Thymus (tissue), 11 donors: ENCODE results near the gene SATB2. TPM values are rescaled to one million over a fixed set of nuclear protein-coding genes. Genes with fewer than 3 reads are reported as not detected.
A peak's percentile ranks its signal among the peaks of the same experiment; 100 is the strongest.

ENCODE experiments used
- DNase-seq, 9 donors: peaks; one replicate each; pipeline ENCODE4 v3.0.0-alpha.2; 2013; ENCODE audit warnings: low spot score in 9 of 9, low read depth in 6 of 9, missing footprints in 1 of 9
- H3K27ac ChIP-seq, 2 donors: one replicate each; pipeline ENCODE4 v1.5.1; 2013; ENCODE audit warnings: control low read depth in 1 of 2, low read depth in 1 of 2, low read length in 1 of 2, mild to moderate bottlenecking in 1 of 2, moderate library complexity in 1 of 2
- H3K27me3 ChIP-seq, 2 donors: one replicate each; pipeline ENCODE4 v1.5.1; 2013; ENCODE audit warnings: low read length in 1 of 2; ENCODE audit not compliant: control insufficient read depth in 2 of 2, insufficient read depth in 1 of 2
- H3K36me3 ChIP-seq, 2 donors: one replicate each; pipeline ENCODE4 v1.5.1; 2013; ENCODE audit warnings: low read length in 1 of 2, mild to moderate bottlenecking in 1 of 2, moderate library complexity in 1 of 2; ENCODE audit not compliant: control insufficient read depth in 2 of 2, insufficient read depth in 2 of 2
- H3K4me1 ChIP-seq, 2 donors: one replicate each; pipeline ENCODE4 v1.5.1; 2013; ENCODE audit warnings: low read length in 2 of 2; ENCODE audit not compliant: control insufficient read depth in 2 of 2, insufficient read depth in 2 of 2
- H3K4me3 ChIP-seq, 2 donors: one replicate each; pipeline ENCODE4 v1.5.1; 2013; ENCODE audit warnings: low read length in 2 of 2, control low read depth in 1 of 2, mild to moderate bottlenecking in 1 of 2
- H3K9me3 ChIP-seq, 2 donors: one replicate each; pipeline ENCODE4 v1.5.1; 2013; ENCODE audit warnings: low read length in 1 of 2, mild to moderate bottlenecking in 1 of 2; ENCODE audit not compliant: control insufficient read depth in 2 of 2, insufficient read depth in 1 of 2
- WGBS: extraction: QIAGEN DNeasy Blood & Tissue Kit; methylation state at CpG from one replicate; pipeline ENCODE4 v1.1.7; 2013; 5-methylcytosine and 5-hydroxymethylcytosine counted together
- polyA plus RNA-seq: library from polyadenylated mRNA; stranded (reverse); fragments of 200-250 nt; gene quantifications from one replicate; pipeline ENCODE4 v1.2.3, GENCODE V29; 2013
- total RNA-seq: library from RNA; stranded (reverse); fragments of 120-200 nt; gene quantifications from one replicate; pipeline ENCODE4 v1.2.4, GENCODE V29; 2013
- donor health status: healthy.

Gene SATB2
- total and polyA plus RNA-seq, 2 donors = 0.38 to 0.73 TPM

DNA sequence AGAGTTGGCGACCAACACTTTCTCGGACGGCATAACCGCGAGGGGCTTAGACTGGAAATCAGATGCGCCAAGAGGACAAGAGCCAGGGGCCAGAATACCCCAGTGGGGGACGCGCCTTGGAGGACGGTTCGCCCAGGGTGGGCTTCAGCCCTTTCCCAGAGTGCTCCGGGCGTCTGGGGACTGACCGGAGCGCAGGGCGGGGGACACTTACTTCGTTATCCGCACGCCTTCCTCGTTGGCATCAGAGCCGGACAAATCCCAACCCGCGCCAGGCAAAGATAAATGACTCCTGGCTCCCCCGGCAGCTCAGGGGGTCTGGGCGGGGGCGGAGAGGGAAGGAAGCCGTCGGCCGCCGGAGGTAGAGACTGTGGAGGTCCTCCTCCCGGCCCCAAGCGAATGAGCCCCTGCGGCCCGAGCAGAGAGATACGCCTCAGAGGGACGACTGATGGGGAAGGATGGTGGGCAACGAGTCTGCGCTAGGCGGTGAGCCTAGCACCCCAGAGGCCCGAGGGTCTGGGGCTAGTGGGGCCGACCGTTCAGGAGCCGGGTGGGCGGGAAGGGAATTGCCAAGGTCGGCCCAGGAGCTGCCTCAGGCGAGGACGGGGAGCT, 4.7 kb upstream of the SATB2 start:
- peaks cover 81 to 100% of the 10 kb centered on the region in 2 donors for H3K27me3 ChIP-seq
- no peak overlapping the region for H3K4me3 ChIP-seq
- WGBS = 6% methylated on average over 46 of the region's 46 CpGs
- H3K4me1 ChIP-seq = peaks cover 5 to 24% of the 10 kb centered on the region in 2 donors
- DNase-seq = no peak
- H3K36me3 ChIP-seq = no peaks in the 10 kb centered on the region
- H3K9me3 ChIP-seq = peaks cover 0 to 24% of the 10 kb centered on the region in 2 donors
- H3K27ac ChIP-seq = no peak overlapping the region

DNA sequence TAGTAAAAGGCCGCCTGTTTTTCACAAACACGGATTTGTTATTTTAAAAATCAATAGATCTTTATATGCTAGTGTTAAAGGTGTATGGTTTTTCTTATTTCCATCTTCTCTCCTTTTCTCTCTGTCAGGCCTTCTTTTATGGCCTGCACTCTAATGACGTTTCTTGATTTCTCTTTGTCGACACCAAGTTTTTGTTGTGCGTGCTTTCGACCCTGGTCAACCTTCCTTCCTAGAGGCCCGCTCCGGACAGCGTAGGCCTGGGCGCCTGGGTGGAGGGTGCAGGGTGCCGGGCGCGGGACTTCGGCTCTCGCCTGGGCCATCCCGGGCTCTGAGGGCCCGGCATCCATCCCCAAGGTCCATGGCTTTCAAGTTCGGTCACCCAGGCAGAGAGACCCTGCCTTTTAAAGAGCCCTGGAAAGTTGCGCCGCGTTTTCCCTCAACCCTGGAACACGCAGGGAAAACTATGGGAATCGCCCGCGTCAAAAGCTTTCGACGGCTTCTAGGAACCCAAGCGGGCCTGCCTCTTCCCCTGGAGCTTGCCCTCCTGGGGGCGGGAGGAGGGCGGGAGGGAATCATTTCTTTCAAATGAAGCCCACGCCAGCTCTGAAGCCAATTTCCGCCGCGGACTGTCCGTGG, 4.1 kb upstream of the SATB2 start:
- WGBS = 13% methylated on average over 35 of the region's 35 CpGs

DNA sequence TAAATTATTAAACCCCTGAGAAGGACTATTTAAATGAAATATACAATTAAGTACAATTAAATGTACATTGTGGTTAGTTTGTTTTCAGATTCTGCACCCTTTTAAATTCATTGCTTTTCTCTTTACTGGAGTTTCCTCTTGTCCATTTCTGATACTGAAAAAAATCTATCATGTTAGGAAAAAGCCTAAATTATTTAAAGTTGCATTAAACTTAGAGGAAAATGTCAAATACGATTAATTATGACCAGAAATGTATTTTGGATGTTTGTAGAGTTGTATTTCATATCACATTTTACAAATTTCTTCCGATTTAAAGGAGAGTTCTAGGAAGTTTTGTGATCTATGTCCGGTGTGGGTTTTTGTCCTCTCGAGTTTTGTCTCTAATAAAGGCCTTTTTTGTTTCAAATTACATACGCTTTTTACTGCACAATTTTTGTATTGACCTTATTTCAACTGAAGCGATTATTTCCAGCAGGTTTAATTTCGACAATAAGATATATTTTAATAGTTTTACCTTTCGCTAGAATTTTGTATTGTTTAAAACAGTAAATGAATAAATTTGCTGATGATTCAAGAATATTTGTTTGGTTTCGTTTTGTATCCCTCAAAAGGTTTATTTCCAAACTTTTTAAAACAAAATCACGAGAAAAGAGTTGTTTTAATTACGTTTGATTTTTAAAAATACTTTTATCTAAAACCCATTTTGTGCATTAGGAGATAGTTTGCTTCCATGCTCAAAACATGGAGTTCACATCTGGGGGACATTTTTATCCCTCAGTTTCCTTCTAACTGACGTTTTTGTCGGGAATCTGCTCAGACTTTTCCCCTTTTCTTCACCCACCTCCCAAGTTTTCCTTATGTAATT, 3.3 kb upstream of the SATB2 start:
- peaks cover 9 to 24% of the 10 kb centered on the region in 2 donors for H3K4me1 ChIP-seq
- H3K9me3 ChIP-seq = peaks cover 0 to 24% of the 10 kb centered on the region in 2 donors
- H3K4me3 ChIP-seq = no peak overlapping the region
- DNase-seq = peak in 1 of 9 donors; percentile 38
- H3K27me3 ChIP-seq = peaks cover 83 to 100% of the 10 kb centered on the region in 2 donors
- H3K27ac ChIP-seq = no peak overlapping the region
- H3K36me3 ChIP-seq = no peaks in the 10 kb centered on the region
- 13% methylated on average over 13 of the region's 13 CpGs for WGBS

More for the DNA sequence above, 4.1 kb upstream of the SATB2 start:
- DNase-seq = no peak
- Histone ChIP-seq H3K9me3 (peaks cover 0 to 24% of the 10 kb centered on the region in 2 donors), H3K4me1 (peaks cover 5 to 24% of the 10 kb centered on the region in 2 donors), H3K4me3 (no peak overlapping the region), H3K27ac (no peak overlapping the region), H3K27me3 (peaks cover 84 to 100% of the 10 kb centered on the region in 2 donors), H3K36me3 (no peaks in the 10 kb centered on the region)

DNA sequence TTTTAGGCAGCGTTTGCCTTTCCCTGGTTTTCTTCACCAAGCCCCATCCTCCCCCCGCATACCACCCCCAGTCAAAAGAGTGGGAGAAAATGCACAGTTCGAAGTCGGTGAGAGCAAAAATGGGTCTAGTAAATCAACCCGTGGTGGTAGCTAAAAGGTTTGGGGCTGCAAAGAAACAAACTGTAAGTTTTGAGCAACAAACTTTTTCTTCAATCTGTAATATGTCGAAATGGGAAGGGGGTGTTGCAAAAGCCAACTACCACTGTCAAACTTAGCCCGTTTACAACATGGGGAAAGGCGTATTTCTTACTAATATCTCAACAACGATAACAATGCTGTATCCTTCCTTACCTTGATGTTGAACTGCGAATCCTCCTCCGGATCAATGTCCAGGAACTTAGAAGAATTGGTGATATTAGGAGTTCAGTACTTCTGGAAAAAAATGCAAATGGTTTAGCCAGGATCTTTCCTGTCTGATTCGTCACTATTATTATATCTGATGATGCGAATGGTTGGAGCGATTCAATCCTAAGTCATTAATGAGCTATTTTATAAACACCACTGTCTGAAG, 2.4 kb upstream of the SATB2 start:
- H3K36me3 ChIP-seq = no peaks in the 10 kb centered on the region
- H3K4me3 ChIP-seq = peak overlapping the region; percentile 68 to 69
- DNase-seq = no peak
- no peak overlapping the region for H3K27ac ChIP-seq
- 9% methylated on average over 14 of the region's 14 CpGs for WGBS
- peaks cover 0 to 24% of the 10 kb centered on the region in 2 donors for H3K9me3 ChIP-seq
- peaks cover 9 to 24% of the 10 kb centered on the region in 2 donors for H3K4me1 ChIP-seq
- peaks cover 88 to 100% of the 10 kb centered on the region in 2 donors for H3K27me3 ChIP-seq

DNA sequence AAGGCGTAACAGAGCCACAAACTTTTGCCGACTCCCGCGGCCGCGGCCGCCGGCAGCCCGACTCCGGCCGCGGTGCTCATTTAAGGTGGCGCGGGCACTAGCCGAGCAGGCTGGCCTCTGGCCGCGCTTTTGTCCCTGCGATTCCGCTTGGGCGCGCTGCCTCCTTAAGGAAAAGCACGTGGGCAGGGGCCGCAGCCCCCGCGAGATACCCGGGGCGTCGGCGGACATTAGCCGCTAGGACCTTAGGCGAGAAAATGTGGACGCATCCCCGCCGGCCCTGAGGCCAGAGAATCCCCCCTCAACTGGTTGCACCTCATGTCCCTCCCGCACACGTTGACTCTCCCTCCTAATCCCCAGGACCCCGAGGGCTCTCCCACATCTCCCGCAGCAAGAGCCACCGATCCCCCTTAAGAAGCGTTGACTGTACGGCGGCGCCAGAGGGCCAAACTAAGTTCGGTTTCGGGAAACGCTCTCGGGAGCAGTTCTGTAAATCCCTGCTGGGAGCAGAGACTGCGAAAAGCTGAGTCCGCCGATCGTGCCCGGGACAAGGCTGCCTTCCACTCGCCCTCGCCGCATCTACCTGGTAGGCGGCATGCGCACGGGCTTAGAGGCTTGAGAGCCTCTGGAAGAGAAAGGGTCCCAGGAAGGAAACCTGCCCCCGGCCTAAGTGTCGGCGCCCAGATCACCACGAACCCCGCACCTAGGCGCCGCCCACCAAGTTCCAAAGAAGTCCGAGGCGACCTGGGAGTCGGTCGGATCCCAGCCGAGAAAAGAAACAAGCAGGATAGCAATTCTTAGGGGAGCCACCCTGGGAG, 1.8 kb upstream of the SATB2 start:
- H3K4me1 ChIP-seq = peaks cover 9 to 24% of the 10 kb centered on the region in 2 donors
- H3K27me3 ChIP-seq = peaks cover 82 to 99% of the 10 kb centered on the region in 2 donors
- H3K4me3 ChIP-seq = peak overlapping the region; percentile 68 to 69
- H3K9me3 ChIP-seq = peaks cover 0 to 24% of the 10 kb centered on the region in 2 donors
- WGBS = under 1% methylated on average over 70 of the region's 70 CpGs
- DNase-seq = peak in 8 of 9 donors; percentile 38 to 88 (median 62)
- no peak overlapping the region for H3K27ac ChIP-seq
- no peaks in the 10 kb centered on the region for H3K36me3 ChIP-seq

DNA sequence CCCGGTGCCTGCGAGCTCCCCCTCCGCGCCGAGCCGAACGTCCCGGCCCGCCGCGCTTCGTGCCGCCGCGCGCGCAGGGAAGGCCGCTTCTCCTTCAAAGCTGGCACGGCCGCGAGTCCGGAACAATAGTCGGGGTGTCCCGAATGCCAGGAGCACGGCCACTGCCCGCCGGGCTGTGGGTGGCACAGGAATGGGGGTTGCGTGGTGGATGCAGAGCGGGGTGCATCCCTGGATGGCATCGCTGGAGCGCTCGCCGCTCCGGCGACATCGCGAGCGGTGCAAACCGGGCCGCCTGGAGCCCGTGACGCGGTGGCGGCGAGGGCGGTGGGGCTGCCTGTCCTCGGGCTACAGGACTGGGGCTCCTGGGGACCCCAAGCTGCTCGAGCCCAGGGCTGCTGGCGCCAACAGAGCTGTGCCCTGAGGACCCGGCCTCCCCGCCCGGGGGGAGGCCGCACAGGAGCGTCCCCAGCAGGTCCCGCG, 1.1 kb upstream of the SATB2 start:
- peak in 2 of 9 donors; percentile 39 to 52 for DNase-seq
- no peak overlapping the region for H3K27ac ChIP-seq
- H3K4me3 ChIP-seq = peak overlapping the region; percentile 68 to 69
- WGBS = under 1% methylated on average over 56 of the region's 56 CpGs
- peaks cover 0 to 24% of the 10 kb centered on the region in 2 donors for H3K9me3 ChIP-seq
- H3K27me3 ChIP-seq = peaks cover 82 to 99% of the 10 kb centered on the region in 2 donors
- peaks cover 9 to 21% of the 10 kb centered on the region in 2 donors for H3K4me1 ChIP-seq
- H3K36me3 ChIP-seq = no peaks in the 10 kb centered on the region

DNA sequence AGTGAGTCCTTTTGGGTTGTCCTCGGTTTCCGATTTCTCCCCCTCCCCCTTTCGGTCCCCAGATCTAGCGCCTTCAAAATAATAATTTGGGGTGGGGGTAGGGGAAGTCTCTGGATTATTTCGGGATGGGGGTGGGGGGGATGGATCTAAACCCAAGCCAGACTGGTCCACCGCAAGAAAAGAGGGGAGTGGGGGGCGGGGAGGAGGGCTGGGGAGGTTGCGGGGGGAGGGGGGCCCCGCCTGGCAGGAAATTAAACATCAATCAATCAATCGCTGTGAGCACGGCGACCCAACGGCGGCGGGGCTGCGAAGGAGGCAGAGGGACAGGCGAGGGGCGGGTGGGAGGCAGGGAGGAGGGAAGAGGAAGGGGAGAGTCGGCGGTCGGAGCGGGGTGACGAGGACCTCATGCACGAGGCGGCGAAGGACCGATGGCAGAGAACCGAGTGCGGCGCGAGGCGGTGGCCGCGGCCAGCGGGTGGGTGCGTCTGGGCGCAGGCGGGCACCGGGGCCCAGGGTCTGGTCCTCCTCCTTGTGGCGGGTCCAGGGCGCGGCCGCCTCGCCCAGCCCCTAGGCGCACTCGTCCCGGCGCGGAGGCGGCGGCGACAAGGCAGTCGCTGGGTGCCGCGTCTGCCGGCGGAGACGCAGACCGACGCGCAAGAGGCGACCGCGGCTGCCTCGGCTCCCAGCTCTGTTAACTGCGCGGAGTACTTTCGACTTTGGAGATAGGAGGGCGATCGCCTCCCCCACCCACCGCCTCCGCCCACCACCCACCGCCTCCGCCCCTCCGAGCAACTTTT, 468 bp upstream of the SATB2 start:
- under 1% methylated on average over 75 of the region's 75 CpGs for WGBS
- H3K4me3 ChIP-seq = peak overlapping the region in 1 of 2 donors; percentile 69
- H3K4me1 ChIP-seq = peaks cover 5 to 15% of the 10 kb centered on the region in 2 donors
- peaks cover 75 to 99% of the 10 kb centered on the region in 2 donors for H3K27me3 ChIP-seq
- H3K36me3 ChIP-seq = no peaks in the 10 kb centered on the region
- H3K9me3 ChIP-seq = peaks cover 0 to 22% of the 10 kb centered on the region in 2 donors
- peak in 1 of 9 donors; percentile 49 for DNase-seq
- H3K27ac ChIP-seq = no peak overlapping the region
